Muscle of arm (tissue), 14 donors: Measurements from ENCODE around the gene ARHGAP31. TPM values are rescaled to one million over a fixed set of nuclear protein-coding genes. Genes with fewer than 3 reads are reported as not detected.
"Not testable (repeated sequence)": the region's sequence is repeated elsewhere in the genome, so short reads cannot be mapped to it uniquely, and the experiment has no call there.

Source experiments
- DNase-seq: peaks from one replicate; pipeline ENCODE4 v3.0.0-alpha.2; 2013
- long read RNA-seq, 11 donors: transcript quantifications; one replicate each; lab custom pipeline, GENCODE V29; 2026
- polyA plus RNA-seq, 12 donors: library from polyadenylated mRNA; unstranded; fragments of 120-200 nt; gene quantifications; one replicate each; pipeline ENCODE4 v1.2.1, GENCODE V29; 2013; ENCODE audit not compliant: insufficient read length in 12 of 12

The ARHGAP31 gene
- 10 to 100 TPM in 10 of 12 donors, 1 to 10 TPM in 1, not detected in 1; 9.2 to 27.1 (median 12.3) TPM for polyA plus RNA-seq
- long read RNA-seq, donor 1: 0 reads
- long read RNA-seq, donor 2: 0 reads
- long read RNA-seq, donor 3: 0 reads
- long read RNA-seq, donor 4: 0 reads
- long read RNA-seq, donor 5, full-length matches to known transcripts: 4 of 16 reads
- long read RNA-seq, donor 5, partial matches to known transcripts: 12 of 16 reads
- long read RNA-seq, donor 5, other reads (novel, unspliced or antisense): 0 of 16 reads
- long read RNA-seq, donor 6: 0 reads
- long read RNA-seq, donor 7: 0 reads
- long read RNA-seq, donor 8, full-length matches to known transcripts: 3 of 3 reads
- long read RNA-seq, donor 8, partial matches to known transcripts: 0 of 3 reads
- long read RNA-seq, donor 8, other reads (novel, unspliced or antisense): 0 of 3 reads
- long read RNA-seq, donor 9, full-length matches to known transcripts: 2 of 2 reads
- long read RNA-seq, donor 9, partial matches to known transcripts: 0 of 2 reads
- long read RNA-seq, donor 9, other reads (novel, unspliced or antisense): 0 of 2 reads
- long read RNA-seq, donor 10, full-length matches to known transcripts: 1 of 1 reads
- long read RNA-seq, donor 10, partial matches to known transcripts: 0 of 1 reads
- long read RNA-seq, donor 10, other reads (novel, unspliced or antisense): 0 of 1 reads
- long read RNA-seq, donor 11, partial matches to known transcripts: 6 of 6 reads
- long read RNA-seq, donor 11, other reads (novel, unspliced or antisense): 0 of 6 reads

DNA sequence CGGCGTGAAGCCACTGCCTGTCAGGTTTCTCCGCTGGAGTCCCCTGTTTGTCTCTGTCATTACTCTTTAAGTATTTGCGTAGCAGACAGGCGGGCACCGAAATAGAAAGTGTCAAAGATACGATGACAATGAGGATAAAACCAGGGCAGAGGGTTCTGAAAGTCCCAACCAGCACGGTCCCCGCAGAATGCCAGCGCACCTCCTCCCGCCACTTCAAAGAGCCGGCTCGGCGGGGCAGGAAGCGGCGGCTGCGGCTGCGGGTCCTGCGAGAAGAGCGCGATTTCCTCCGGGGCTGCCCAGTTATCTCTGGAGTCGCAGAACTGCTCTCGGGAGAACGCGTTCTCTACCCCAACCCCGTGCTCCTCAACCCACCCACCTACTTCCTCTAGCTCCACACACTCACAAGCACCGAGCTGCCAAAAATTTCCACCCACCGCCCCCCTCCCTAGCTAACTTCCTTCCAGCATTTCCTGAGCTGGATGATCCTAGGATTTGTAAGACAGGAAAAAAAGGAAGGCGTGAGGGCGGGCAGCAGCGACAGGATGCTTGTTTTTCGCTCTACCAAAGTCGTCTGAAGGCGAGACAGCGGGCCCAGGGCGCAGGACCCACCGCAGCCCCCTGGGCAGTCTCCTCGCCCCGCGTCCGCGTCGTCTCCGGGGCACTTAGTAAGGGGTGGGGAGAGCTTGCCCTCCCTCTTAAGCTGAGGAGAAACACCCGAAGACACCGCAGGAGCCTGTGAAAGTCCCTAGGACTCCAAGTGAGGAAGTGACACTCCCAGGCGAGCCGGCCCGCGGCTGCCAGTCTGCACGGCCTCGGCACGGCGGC is at the start of gene ARHGAP31:
Gene ARHGAP31 (plus strand): TSS at position 513 of the 825 bp plus-strand sequence. CDS start 522 bp downstream, outside the sequence.
- DNase-seq: peak; percentile 84

DNA sequence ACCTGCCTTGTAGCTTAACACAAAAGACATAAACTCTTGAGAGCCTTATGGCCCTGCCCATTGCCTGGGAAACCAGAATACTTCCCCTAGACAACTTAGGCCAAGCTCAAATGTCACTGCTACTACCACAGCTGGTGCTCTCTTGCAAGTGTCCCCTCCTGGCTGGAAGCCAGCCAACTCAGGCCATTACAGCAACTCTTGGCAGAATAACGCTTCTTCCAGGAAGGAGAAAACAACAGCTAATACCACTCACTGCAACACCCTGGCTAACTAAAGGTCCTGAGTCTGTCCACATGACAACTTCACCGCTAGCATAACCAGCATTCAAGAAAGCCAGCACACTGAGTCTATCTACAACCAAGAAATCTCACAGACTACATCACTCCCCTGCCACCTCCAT is 48.4 kb upstream of the ARHGAP31 start:
- DNase-seq: no peak

DNA sequence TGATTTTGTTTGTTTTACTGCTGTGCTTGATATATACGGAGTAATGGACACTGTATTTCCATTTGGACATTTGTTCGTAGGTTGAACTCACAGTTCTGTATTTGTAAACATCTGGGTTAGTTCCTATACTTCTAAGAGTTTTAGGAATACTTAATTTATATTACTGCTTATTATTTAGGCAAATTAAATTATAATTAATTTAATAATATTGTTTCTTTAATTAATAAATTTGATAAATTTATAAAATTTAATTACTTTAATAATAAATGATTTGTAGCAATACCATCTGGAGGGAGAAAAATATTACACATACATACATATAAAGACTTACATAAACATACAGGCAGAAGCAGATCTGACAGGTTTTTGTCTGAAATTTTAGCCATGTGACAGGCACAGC is 39.0 kb upstream of the ARHGAP31 start:
- DNase-seq: no peak

DNA sequence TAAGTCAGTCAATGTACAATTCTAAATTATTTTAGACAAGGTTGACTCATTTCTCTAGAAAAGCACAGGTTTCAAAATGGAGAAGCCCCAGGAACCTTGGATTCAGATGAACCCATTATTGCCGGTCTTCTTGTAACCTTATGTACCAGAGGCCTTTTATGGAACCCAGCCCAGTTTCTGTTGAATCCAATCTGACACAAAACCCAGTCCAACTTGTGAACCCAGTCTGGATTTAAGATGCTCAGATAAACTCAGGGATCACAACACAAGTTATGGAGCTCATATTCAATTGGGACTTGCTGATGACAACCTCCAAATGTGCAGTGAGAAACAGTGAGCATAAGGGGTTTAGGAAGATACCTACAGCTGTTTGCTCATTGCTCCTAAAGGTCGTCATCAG is 37.1 kb upstream of the ARHGAP31 start:
- no peak for DNase-seq

GRCh38 chr3:119257654-119258410 is 36.4 kb upstream of the ARHGAP31 start:
- no peak for DNase-seq

DNA sequence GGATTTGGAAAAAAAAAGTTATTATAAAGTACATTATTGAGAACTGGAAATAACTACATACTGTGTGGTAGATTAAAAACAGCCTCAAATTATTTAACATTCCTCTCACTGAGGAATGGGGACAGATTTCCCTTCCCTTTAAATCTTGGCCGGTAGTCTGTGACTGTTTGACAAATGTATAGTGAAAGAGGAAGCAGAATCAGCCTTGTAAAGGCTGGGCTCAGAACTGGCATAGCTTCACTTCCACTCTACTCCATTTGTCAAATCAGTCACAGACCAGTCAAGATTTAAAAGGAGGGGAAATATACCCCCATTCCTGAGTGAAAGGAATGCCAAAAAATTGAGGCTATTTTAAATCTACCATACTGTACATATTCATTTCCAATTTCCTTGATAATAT is 35.3 kb upstream of the ARHGAP31 start:
- no peak for DNase-seq

DNA sequence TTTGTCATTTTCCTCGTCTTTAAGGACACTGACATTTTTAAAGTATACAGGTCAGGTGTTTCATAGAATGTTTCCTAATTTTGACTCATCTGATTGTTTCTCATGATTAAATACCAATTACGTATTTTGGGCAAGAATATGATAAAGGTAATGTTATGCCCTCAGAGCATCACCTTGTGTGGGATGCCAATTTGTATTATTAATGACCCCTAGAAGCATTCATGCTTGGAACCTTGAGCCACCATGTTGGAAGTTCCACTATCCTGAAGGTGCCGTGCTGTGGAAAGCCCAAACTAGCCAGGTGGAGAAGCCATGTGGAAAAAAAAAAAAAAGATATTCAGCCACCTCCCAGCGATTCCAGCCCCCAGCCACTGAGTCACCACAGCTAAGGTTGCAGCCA is 34.4 kb upstream of the ARHGAP31 start:
- no peak for DNase-seq

DNA sequence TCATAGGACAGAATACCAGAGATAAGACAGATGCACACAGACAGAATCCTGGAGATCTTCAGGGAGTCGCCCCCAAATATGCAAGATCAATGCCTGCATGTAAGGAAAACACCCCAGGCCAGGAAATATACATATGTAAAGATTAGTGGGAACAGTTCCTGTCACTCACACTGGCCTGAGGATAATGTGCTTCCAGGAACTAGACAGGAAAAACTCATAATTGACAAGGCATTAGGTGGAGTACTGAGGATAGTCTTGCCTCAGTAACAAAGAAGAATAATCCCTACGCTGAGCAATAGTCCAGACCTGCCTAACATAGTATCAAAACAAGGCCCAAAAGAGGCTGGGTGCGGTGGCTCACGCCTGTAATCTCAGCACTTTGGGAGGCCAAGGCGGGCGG is 33.1 kb upstream of the ARHGAP31 start:
- no peak for DNase-seq

GRCh38 chr3:119270212-119270611 is 24.0 kb upstream of the ARHGAP31 start:
- not testable (repeated sequence) for DNase-seq

GRCh38 chr3:119276680-119277079 is 17.5 kb upstream of the ARHGAP31 start:
- no peak for DNase-seq

GRCh38 chr3:119279101-119279554 is 15.1 kb upstream of the ARHGAP31 start:
- no peak for DNase-seq

- DNase-seq: no peak
Measured at GRCh38 chr3:119279584-119280243, 14.5 kb upstream of the ARHGAP31 start.

- DNase-seq: no peak
Measured at GRCh38 chr3:119288669-119289403, 5.3 kb upstream of the ARHGAP31 start.

DNA sequence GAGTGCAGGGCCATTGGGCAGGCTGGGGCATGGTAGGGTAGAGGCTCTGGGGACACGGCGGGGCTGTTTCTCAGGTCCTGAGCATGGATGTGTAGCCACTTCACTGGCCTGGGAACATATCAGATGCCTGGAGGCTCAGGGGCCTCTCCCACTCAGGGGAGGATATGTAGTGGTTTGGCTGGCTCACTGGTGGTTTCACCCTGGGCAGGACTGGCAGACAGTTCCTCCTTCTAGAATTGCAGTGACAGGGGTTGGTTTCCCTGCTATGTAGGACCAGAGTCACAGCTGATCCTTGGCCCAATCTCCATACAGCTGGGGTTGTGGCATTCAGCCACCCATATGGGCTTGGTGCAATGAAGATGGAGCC is 4.8 kb upstream of the ARHGAP31 start:
- no peak for DNase-seq

DNA sequence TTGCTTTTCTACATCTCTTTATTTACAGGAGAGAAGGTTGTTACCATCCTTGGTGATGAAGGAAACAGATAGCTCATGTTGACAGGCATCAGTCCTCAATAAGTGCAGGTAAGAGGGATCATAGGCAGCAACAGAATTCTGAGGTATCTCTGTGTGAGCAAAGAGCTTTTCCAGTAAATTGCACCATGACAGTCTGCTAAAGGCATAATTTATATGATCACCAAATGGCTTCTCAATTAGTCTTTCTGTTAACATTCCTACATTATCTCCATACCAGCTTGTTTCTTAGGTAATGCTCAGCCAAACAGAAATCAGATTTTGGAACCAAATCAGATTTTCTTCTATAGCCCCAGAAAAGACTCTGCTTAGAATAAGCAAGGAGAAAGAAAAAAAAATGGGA is 3.6 kb upstream of the ARHGAP31 start:
- DNase-seq: no peak

GRCh38 chr3:119291062-119291700 is 3.0 kb upstream of the ARHGAP31 start:
- no peak for DNase-seq

DNA sequence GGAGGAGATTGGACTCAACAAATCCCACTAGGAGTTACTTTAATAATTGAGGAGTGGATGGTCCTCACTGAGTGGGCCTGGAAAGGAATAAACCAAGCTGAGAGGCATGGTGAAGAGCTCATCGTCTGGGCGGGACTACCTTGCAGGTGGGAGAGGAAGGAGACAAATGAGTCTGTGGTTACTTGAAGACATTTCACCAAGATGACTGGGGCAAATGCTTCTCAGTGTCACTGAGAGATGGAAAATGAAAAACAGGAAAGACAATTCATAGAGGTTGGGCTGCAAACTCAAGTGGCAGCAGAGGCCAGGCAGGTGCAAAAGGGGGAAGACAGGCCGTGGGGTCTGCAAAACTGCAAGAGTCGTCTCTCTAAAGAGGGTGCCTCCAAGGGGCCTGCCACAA is 1.5 kb upstream of the ARHGAP31 start:
- DNase-seq: no peak

GRCh38 chr3:119293105-119293870 is 895 bp upstream of the ARHGAP31 start:
- no peak for DNase-seq
